ENCODE results near the gene CD63. TPM values are rescaled to one million over a fixed set of nuclear protein-coding genes. Genes with fewer than 3 reads are reported as not detected.
A peak's percentile ranks its signal among the peaks of the same experiment; 100 is the strongest.

CD63 gene
- total RNA-seq, 1 experiment from 2014 or later: 879 TPM

- DNase-seq (ENCODE audit: low read depth, low spot score): no peak
- intact Hi-C loops (cut with micrococcal nuclease; ENCODE audit: unreplicated experiment) (loop anchor here (2.0 kb wide), 1 partner anchor 39 kb away; the partner anchor contains the start of gene RDH5), in situ Hi-C loops (cut with HindIII; ENCODE audit: low pct_unique_long_range_greater_than_20kb, low sequenced_read_pairs) (no loop called here)
- ChIA-PET POLR2A (no interaction called here), CTCF (interaction anchor here (0.7 to 1.4 kb wide), 10 partner anchors 12 to 50 kb away, joined by 3 to 15 read pairs (median 6); no protein-coding TSS in a partner anchor)
- H3K27me3 ChIP-seq (ENCODE audit: control insufficient read depth, insufficient read depth, low read length): peaks cover 2% of the 10 kb centered on the region; the same call in 1 of the 2 replicates
- no peaks in the 10 kb centered on the region for H3K36me3 ChIP-seq (ENCODE audit: control insufficient read depth, insufficient read depth, low read length)
- H3K4me3 ChIP-seq (ENCODE audit: low read depth in 2 of 2, low read length in 2 of 2): peak overlapping the region; percentile 38 to 64
- H3K27ac ChIP-seq (ENCODE audit: low read length): 0 out of 2 replicates have a peak overlapping the region, but pooled peaks have one; percentile 18
- peaks cover 5% of the 10 kb centered on the region; the same call in 1 of the 2 replicates for H3K4me1 ChIP-seq (ENCODE audit: control insufficient read depth, insufficient read depth, low read length)
- TF ChIP-seq TCF7L2 (IDR thresholded peaks at IDR 0.05; ENCODE audit: low read depth, low read length) (no peak), CTCF (IDR thresholded peaks at IDR 0.05) (peak; percentile 81), POLR2AphosphoS5 (IDR thresholded peaks at IDR 0.05; ENCODE audit: low read depth, low read length) (no peak), SIN3A (IDR thresholded peaks at IDR 0.05; ENCODE audit: borderline replicate concordance, insufficient read depth, low read depth, low read length) (no peak)
- BruUV-seq (replicated peaks): no TSS peak
- ATAC-seq: peak; percentile 94
- no peaks in the 10 kb centered on the region for H3K9me3 ChIP-seq (ENCODE audit: control insufficient read depth, insufficient read depth, low read depth, low read length)
These were observed 47.4 kb downstream of the CD63 start for GRCh38 chr12:55681142-55682077.

GRCh38 chr12:55679691-55680090, 49.1 kb downstream of the CD63 start:
- TF ChIP-seq TCF7L2 (IDR thresholded peaks at IDR 0.05; ENCODE audit: low read depth, low read length) (no peak), POLR2AphosphoS5 (IDR thresholded peaks at IDR 0.05; ENCODE audit: low read depth, low read length) (no peak), REST (IDR thresholded peaks at IDR 0.05; ENCODE audit: insufficient read depth in 1 of 2, low read depth in 2 of 2, low read length in 1 of 2) (no peak), SIN3A (IDR thresholded peaks at IDR 0.05; ENCODE audit: borderline replicate concordance, insufficient read depth, low read depth, low read length) (no peak), CTCF (IDR thresholded peaks at IDR 0.05) (no peak)
- ChIA-PET POLR2A (no interaction called here), CTCF (no interaction called here)
- Histone ChIP-seq H3K36me3 (ENCODE audit: control insufficient read depth, insufficient read depth, low read length) (no peaks in the 10 kb centered on the region), H3K9me3 (ENCODE audit: control insufficient read depth, insufficient read depth, low read depth, low read length) (no peaks in the 10 kb centered on the region), H3K4me1 (ENCODE audit: control insufficient read depth, insufficient read depth, low read length) (peaks cover 5% of the 10 kb centered on the region; the same call in 1 of the 2 replicates), H3K4me3 (ENCODE audit: low read depth in 2 of 2, low read length in 2 of 2) (no peak overlapping the region), H3K27me3 (ENCODE audit: control insufficient read depth, insufficient read depth, low read length) (peaks cover 8% of the 10 kb centered on the region; the same call in 1 of the 2 replicates), H3K27ac (ENCODE audit: low read length) (no peak overlapping the region)
- DNase-seq (ENCODE audit: low read depth, low spot score) (no peak), ATAC-seq (no peak)
- BruUV-seq (replicated peaks): no TSS peak
- in situ Hi-C loops (cut with HindIII; ENCODE audit: low pct_unique_long_range_greater_than_20kb, low sequenced_read_pairs) (no loop called here), intact Hi-C loops (cut with micrococcal nuclease; ENCODE audit: unreplicated experiment) (loop anchor here (2.0 kb wide), 1 partner anchor 41 kb away; the partner anchor contains the start of gene RDH5)
